SH-SY5Y (cell line): ENCODE results near the gene RBM4.

Experiments used
- GATA2 ChIP-seq: IDR thresholded peaks from 2 replicates; pipeline ENCODE4 v1.6.1; 2011; ENCODE audit warnings: mild to moderate bottlenecking, low read depth, low read length
- GATA3 ChIP-seq: IDR thresholded peaks from 2 replicates; pipeline ENCODE4 v1.6.1; 2011; ENCODE audit warnings: low read depth, mild to moderate bottlenecking, low read length, moderate library complexity

- TF ChIP-seq GATA2 (no peak), GATA3 (no peak)
These were observed 48.4 kb upstream of the RBM4 start for GRCh38 chr11:66589996-66590675.
